Measurements from ENCODE around the gene BIN1.

- TF ChIP-seq EZH2 (optimal IDR thresholded peaks at IDR 0.05; ENCODE audit: low read depth, low read length): no peak
- TF ChIP-seq, protein P1, sequence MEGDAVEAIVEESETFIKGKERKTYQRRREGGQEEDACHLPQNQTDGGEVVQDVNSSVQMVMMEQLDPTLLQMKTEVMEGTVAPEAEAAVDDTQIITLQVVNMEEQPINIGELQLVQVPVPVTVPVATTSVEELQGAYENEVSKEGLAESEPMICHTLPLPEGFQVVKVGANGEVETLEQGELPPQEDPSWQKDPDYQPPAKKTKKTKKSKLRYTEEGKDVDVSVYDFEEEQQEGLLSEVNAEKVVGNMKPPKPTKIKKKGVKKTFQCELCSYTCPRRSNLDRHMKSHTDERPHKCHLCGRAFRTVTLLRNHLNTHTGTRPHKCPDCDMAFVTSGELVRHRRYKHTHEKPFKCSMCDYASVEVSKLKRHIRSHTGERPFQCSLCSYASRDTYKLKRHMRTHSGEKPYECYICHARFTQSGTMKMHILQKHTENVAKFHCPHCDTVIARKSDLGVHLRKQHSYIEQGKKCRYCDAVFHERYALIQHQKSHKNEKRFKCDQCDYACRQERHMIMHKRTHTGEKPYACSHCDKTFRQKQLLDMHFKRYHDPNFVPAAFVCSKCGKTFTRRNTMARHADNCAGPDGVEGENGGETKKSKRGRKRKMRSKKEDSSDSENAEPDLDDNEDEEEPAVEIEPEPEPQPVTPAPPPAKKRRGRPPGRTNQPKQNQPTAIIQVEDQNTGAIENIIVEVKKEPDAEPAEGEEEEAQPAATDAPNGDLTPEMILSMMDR (IDR thresholded peaks at IDR 0.05; ENCODE audit: low read length): no peak
Measured at GRCh38 chr2:127076290-127076689, 30.7 kb downstream of the BIN1 start.
